Measurements from ENCODE around the gene YAF2. TPM values are rescaled to one million over a fixed set of nuclear protein-coding genes. Genes with fewer than 3 reads are reported as not detected.

YAF2 gene
- polyA plus RNA-seq, 1 experiment = 16.5 TPM

- no peak for TF ChIP-seq CTCF (IDR thresholded peaks at IDR 0.05; ENCODE audit: low read depth, low read length)
- no peaks in the 10 kb centered on the region; the same call in 1 of the 2 replicates for H3K9me3 ChIP-seq (ENCODE audit: control insufficient read depth, insufficient read depth, low read length)
- no peak for DNase-seq (ENCODE audit: low read depth, low spot score)
- ChIA-PET CTCF (no interaction called here), POLR2A (no interaction called here)
- no peak overlapping the region for H3K4me3 ChIP-seq (ENCODE audit: low read depth, low read length)
- H3K27me3 ChIP-seq (ENCODE audit: control insufficient read depth, insufficient read depth, low read length) = peaks cover 2% of the 10 kb centered on the region
- no peak overlapping the region for H3K27ac ChIP-seq (ENCODE audit: low read depth, low read length)
These were observed 28.7 kb upstream of the YAF2 start for GRCh38 chr12:42266579-42267230.

DNA sequence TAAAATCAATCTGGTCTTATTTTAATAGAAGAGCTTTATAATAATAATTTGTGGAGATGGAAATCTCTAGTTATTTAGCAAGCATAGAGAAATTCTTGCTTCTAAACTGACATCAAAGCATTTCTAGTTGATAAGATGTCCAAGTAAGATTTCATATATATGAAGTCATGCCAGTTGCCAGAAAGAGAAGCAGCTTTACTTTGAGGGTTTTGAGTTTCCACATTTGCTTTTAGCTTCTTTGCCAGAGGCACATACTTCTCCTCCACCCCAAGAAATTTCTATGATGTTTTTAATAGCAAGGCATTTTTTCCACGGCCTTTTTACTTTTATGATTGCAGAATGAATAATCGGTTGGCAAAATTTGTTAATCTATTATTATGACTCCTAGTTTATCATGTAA is 24.2 kb upstream of the YAF2 start:
- no peak for TF ChIP-seq CTCF (IDR thresholded peaks at IDR 0.05; ENCODE audit: low read depth, low read length)
- Histone ChIP-seq H3K27ac (ENCODE audit: low read depth, low read length) (no peak overlapping the region), H3K9me3 (ENCODE audit: control insufficient read depth, insufficient read depth, low read length) (no peaks in the 10 kb centered on the region), H3K27me3 (ENCODE audit: control insufficient read depth, insufficient read depth, low read length) (no peaks in the 10 kb centered on the region), H3K4me3 (ENCODE audit: low read depth, low read length) (no peak overlapping the region)
- ChIA-PET CTCF (interaction anchor here (1.0 kb wide), 1 partner anchor 110 kb away, joined by 3 read pairs; no protein-coding TSS in a partner anchor), POLR2A (no interaction called here)
- DNase-seq (ENCODE audit: low read depth, low spot score) = no peak

GRCh38 chr12:42261708-42262107 is 23.7 kb upstream of the YAF2 start:
- Histone ChIP-seq H3K27ac (ENCODE audit: low read depth, low read length) (no peak overlapping the region), H3K4me3 (ENCODE audit: low read depth, low read length) (no peak overlapping the region), H3K9me3 (ENCODE audit: control insufficient read depth, insufficient read depth, low read length) (no peaks in the 10 kb centered on the region), H3K27me3 (ENCODE audit: control insufficient read depth, insufficient read depth, low read length) (no peaks in the 10 kb centered on the region)
- POLR2A ChIA-PET = no interaction called here
- no peak for DNase-seq (ENCODE audit: low read depth, low spot score)
- CTCF ChIA-PET = no interaction called here
- TF ChIP-seq CTCF (IDR thresholded peaks at IDR 0.05; ENCODE audit: low read depth, low read length) = no peak

DNA sequence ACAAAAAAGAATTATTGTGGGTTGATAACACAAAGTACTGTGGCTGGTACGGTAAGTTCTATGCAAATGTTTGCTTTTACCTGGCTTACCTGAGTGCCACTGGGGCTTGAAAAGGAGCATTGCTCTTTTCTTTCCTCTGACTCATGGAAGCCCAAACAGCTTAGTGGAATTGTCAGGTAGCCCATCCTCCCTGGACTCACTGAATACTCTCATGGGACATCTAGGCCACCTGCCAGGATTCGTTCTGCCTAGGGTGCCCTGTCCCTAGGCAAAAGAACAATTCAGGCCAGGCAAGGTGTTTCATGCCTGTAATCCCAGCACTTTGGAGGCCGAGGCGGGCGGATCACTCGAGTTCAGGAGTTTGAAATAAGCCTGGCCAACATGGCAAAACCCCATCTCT is 22.5 kb upstream of the YAF2 start:
- no peaks in the 10 kb centered on the region for H3K9me3 ChIP-seq (ENCODE audit: control insufficient read depth, insufficient read depth, low read length)
- no peaks in the 10 kb centered on the region for H3K27me3 ChIP-seq (ENCODE audit: control insufficient read depth, insufficient read depth, low read length)
- H3K27ac ChIP-seq (ENCODE audit: low read depth, low read length) = no peak overlapping the region
- POLR2A ChIA-PET = no interaction called here
- H3K4me3 ChIP-seq (ENCODE audit: low read depth, low read length) = no peak overlapping the region
- TF ChIP-seq CTCF (IDR thresholded peaks at IDR 0.05; ENCODE audit: low read depth, low read length) = no peak
- no peak for DNase-seq (ENCODE audit: low read depth, low spot score)
- CTCF ChIA-PET = no interaction called here

DNA sequence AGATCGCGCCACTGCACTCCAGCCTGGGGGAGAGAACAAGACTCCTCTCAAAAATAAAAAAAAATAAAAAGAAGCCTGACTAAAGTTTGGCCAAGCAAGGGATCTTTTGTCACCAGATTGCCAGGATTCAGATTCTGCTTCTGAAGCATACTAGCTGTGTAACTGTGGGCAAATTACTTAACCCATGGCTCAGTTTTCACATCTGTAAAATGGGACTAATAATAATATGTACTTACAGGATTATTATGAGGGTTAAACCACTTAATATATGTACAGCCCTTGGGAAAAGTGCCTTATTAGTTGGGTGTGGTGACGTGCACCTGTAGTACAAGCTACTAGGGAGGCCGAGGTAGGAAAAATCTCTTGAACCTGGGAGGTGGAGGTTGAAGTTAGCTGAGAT is 21.7 kb upstream of the YAF2 start:
- DNase-seq (ENCODE audit: low read depth, low spot score) = no peak
- no peaks in the 10 kb centered on the region for H3K27me3 ChIP-seq (ENCODE audit: control insufficient read depth, insufficient read depth, low read length)
- H3K27ac ChIP-seq (ENCODE audit: low read depth, low read length) = no peak overlapping the region
- ChIA-PET POLR2A (no interaction called here), CTCF (no interaction called here)
- no peak overlapping the region for H3K4me3 ChIP-seq (ENCODE audit: low read depth, low read length)
- H3K9me3 ChIP-seq (ENCODE audit: control insufficient read depth, insufficient read depth, low read length) = no peaks in the 10 kb centered on the region
- no peak for TF ChIP-seq CTCF (IDR thresholded peaks at IDR 0.05; ENCODE audit: low read depth, low read length)

Data from AG04450 (cell line).